ENCODE results near the gene IL17D. TPM values are rescaled to one million over a fixed set of nuclear protein-coding genes. Genes with fewer than 3 reads are reported as not detected.

The IL17D gene
- total and polyA plus RNA-seq, 2 donors (not counting 3 experiments of a cell fraction or from before 2014, with no cell fraction given), result 4.0 to 6.1 TPM

DNA sequence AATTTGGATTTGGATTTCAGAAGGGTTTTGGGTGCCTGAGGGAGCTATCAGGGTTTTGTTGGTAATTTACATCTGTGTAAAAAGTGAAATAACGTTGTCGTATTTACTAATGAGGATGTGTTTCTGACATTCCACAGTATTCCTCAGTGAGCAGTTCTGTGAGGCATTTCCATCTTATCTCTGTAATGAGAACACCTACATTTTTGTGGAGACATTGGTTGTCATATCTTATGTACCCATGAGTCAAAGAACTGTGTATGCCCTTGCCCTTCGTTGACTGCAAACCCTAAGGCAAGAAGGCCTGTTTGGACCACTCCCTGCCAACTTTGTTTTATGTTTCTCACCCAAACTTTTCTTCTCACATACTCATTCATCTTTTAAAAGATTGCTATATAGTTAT is 14.2 kb upstream of the IL17D start:
- intact Hi-C loops (cut with micrococcal nuclease), result no loop called here
- Histone ChIP-seq H3K79me2 (ENCODE audit: control insufficient read depth, insufficient read depth, low read length) (no peaks in the 10 kb centered on the region), H3K4me1 (ENCODE audit: control insufficient read depth, extremely low read depth, insufficient read depth, low read length) (no peaks in the 10 kb centered on the region), H3K4me3 (replicated peaks in 1 of 3; ENCODE audit: insufficient read depth in 1 of 3, low read depth in 1 of 3, low read length in 3 of 3) (no peak overlapping the region), H3K9ac (replicated peaks; ENCODE audit: extremely low read depth, insufficient read depth, low read length) (no peak overlapping the region), H3K27ac (ENCODE audit: insufficient read depth, low read depth, low read length) (no peak overlapping the region), H3K36me3 (ENCODE audit: control insufficient read depth in 2 of 2, extremely low read depth in 1 of 2, insufficient read depth in 2 of 2, low read length in 2 of 2) (no peaks in the 10 kb centered on the region), H3K9me1 (replicated peaks; ENCODE audit: control insufficient read depth, extremely low read depth, insufficient read depth, low read length) (no peaks in the 10 kb centered on the region), H3K27me3 (ENCODE audit: control insufficient read depth in 2 of 2, insufficient read depth in 2 of 2, low read length in 2 of 2) (no peaks in the 10 kb centered on the region), H3K4me2 (ENCODE audit: insufficient read depth, low read length) (no peak overlapping the region), H2AFZ (ENCODE audit: low read depth, low read length) (no peak overlapping the region), H4K20me1 (replicated peaks; ENCODE audit: control insufficient read depth, extremely low read depth, insufficient read depth, low read length) (no peaks in the 10 kb centered on the region), H3K9me3 (replicated peaks; ENCODE audit: control insufficient read depth, insufficient read depth, low read length) (no peaks in the 10 kb centered on the region)
- BruUV-seq (replicated peaks), result no TSS peak
- CTCF ChIA-PET, result no interaction called here
- DNase-seq (ENCODE audit: low read depth, low spot score) (no peak), FAIRE-seq (no peak)
- POLR2A ChIA-PET, result no interaction called here
- dilution Hi-C loops (cut with MboI; ENCODE audit: extremely low pct_ligation_motif_present, low sequenced_read_pairs), result no loop called here
- TF ChIP-seq GATA2 (IDR thresholded peaks at IDR 0.05; ENCODE audit: insufficient read depth, insufficient read length, low read depth, low read length), result no peak
- TF ChIP-seq, protein P1, sequence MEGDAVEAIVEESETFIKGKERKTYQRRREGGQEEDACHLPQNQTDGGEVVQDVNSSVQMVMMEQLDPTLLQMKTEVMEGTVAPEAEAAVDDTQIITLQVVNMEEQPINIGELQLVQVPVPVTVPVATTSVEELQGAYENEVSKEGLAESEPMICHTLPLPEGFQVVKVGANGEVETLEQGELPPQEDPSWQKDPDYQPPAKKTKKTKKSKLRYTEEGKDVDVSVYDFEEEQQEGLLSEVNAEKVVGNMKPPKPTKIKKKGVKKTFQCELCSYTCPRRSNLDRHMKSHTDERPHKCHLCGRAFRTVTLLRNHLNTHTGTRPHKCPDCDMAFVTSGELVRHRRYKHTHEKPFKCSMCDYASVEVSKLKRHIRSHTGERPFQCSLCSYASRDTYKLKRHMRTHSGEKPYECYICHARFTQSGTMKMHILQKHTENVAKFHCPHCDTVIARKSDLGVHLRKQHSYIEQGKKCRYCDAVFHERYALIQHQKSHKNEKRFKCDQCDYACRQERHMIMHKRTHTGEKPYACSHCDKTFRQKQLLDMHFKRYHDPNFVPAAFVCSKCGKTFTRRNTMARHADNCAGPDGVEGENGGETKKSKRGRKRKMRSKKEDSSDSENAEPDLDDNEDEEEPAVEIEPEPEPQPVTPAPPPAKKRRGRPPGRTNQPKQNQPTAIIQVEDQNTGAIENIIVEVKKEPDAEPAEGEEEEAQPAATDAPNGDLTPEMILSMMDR (IDR thresholded peaks at IDR 0.05; ENCODE audit: extremely low read depth in 1 of 2, insufficient read depth in 1 of 2, low read depth in 1 of 2, low read length in 2 of 2), result no peak
- TF ChIP-seq JUN (IDR thresholded peaks at IDR 0.05; ENCODE audit: borderline replicate concordance, insufficient read depth, insufficient read length, low read depth), result no peak
- TF ChIP-seq MYC (IDR thresholded peaks at IDR 0.05; ENCODE audit: low read depth, low read length), result no peak
- no peak for TF ChIP-seq POLR2A (IDR thresholded peaks at IDR 0.05; ENCODE audit: low read depth, low read length)
- TF ChIP-seq EZH2 (IDR thresholded peaks at IDR 0.05; ENCODE audit: borderline replicate concordance, low read depth, low read length, severe bottlenecking), result no peak
- no peak for TF ChIP-seq FOS (IDR thresholded peaks at IDR 0.05; ENCODE audit: borderline replicate concordance, insufficient read depth, low read length)
- no peak for TF ChIP-seq POLR2AphosphoS5 (IDR thresholded peaks at IDR 0.05; ENCODE audit: insufficient read depth, low read depth, low read length)
- TF ChIP-seq, protein P2, sequence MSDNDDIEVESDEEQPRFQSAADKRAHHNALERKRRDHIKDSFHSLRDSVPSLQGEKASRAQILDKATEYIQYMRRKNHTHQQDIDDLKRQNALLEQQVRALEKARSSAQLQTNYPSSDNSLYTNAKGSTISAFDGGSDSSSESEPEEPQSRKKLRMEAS (IDR thresholded peaks at IDR 0.05; ENCODE audit: insufficient read depth, insufficient read length), result no peak
